Caco-2 (cell line): ENCODE data around the gene NUDT3. TPM values are rescaled to one million over a fixed set of nuclear protein-coding genes. Genes with fewer than 3 reads are reported as not detected.

Source experiments
- BruUV-seq: library from RNA; stranded (reverse); fragments of 400-500 nt; replicated peaks from 2 replicates; lab custom pipeline; 2021; lab: Mats Ljungman, UMichigan
- CTCF ChIA-PET: fragments of 300-600 bp; sonication (Branson Sonifier 250); formaldehyde crosslinking; loops from one replicate; lab custom pipeline; 2022; ENCODE audit warnings: antibody characterized with exemption; lab: Charles Lee
- POLR2A ChIA-PET: fragments of 300-600 bp; sonication (Branson Sonifier 250); formaldehyde crosslinking; loops from one replicate; lab custom pipeline; 2022; ENCODE audit warnings: antibody characterized with exemption; lab: Charles Lee
- DNase-seq, 2 experiments: peaks; one replicate each; pipeline versions ENCODE4 v3.0.0 to v3.0.0-alpha.2; 2020 to 2022
- H3K27me3 ChIP-seq: replicated peaks from 2 replicates; pipeline ENCODE4 v1.6.0; 2011; ENCODE audit warnings: low read length; ENCODE audit not compliant: control insufficient read depth, insufficient read depth
- H3K36me3 ChIP-seq: 2 replicates; pipeline ENCODE4 v1.5.1; 2011; ENCODE audit warnings: low read length; ENCODE audit not compliant: control insufficient read depth, insufficient read depth
- H3K4me1 ChIP-seq: fragments of 250-450 bp; sonication (Bioruptor Pico); 2 replicates; pipeline ENCODE4 v1.5.1; 2020; ENCODE audit warnings: mild to moderate bottlenecking
- H3K4me3 ChIP-seq: 2 replicates; pipeline ENCODE4 v1.5.1; 2011; ENCODE audit warnings: low read depth, mild to moderate bottlenecking, control low read depth, low read length
- H3K9me3 ChIP-seq: fragments of 250-450 bp; sonication (Bioruptor Pico); 2 replicates; pipeline ENCODE4 v1.5.1; 2020; ENCODE audit warnings: mild to moderate bottlenecking, moderate library complexity
- H3K27ac Mint-ChIP-seq: one replicate; pipeline ENCODE4 v1.8.0; 2022; ENCODE audit warnings: mixed read lengths; ENCODE audit not compliant: unreplicated experiment
- H3K27me3 Mint-ChIP-seq: one replicate; pipeline ENCODE4 v1.8.0; 2022; ENCODE audit warnings: mixed read lengths; ENCODE audit not compliant: insufficient read depth, unreplicated experiment
- H3K36me3 Mint-ChIP-seq: one replicate; pipeline ENCODE4 v1.8.0; 2022; ENCODE audit warnings: mild to moderate bottlenecking, mixed read lengths; ENCODE audit not compliant: insufficient read depth, unreplicated experiment
- H3K4me1 Mint-ChIP-seq: one replicate; pipeline ENCODE4 v1.8.0; 2022; ENCODE audit warnings: low read depth, mixed read lengths; ENCODE audit not compliant: unreplicated experiment
- H3K4me3 Mint-ChIP-seq: one replicate; pipeline ENCODE4 v1.8.0; 2022; ENCODE audit warnings: mild to moderate bottlenecking, moderate library complexity, mixed read lengths; ENCODE audit not compliant: unreplicated experiment
- H3K9me3 Mint-ChIP-seq: one replicate; pipeline ENCODE4 v1.8.0; 2022; ENCODE audit warnings: mixed read lengths; ENCODE audit not compliant: unreplicated experiment
- intact Hi-C: fragments of 100-400 bp; cut with micrococcal nuclease; formaldehyde crosslinking; loops from one replicate; pipeline ENCODE4 v1.10.0; 2022; ENCODE audit not compliant: unreplicated experiment
- total RNA-seq: library from RNA; stranded (reverse); gene quantifications from 2 replicates; pipeline ENCODE4 v1.2.3, GENCODE V29; 2022
- TF ChIP-seq, protein P1 (sequence below), 2 experiments: fragments of 200-600 bp in 1 of 2; IDR thresholded peaks; 1 replicate in 1 of 2; 2 replicates in 1 of 2; pipeline versions ENCODE4 v1.5.1 to v1.8.0; 2011 to 2022; ENCODE audit warnings: antibody characterized with exemption in 1 of 2, control low read depth in 1 of 2, inconsistent platforms in 1 of 2, low read depth in 1 of 2, low read length in 1 of 2, mild to moderate bottlenecking in 1 of 2, moderate library complexity in 1 of 2; ENCODE audit not compliant: insufficient read depth in 1 of 2, severe bottlenecking in 1 of 2, unreplicated experiment in 1 of 2

NUDT3 gene
- total RNA-seq, 1 experiment from 2014 or later = 22.9 TPM

GRCh38 chr6:34305982-34306708, 86.3 kb downstream of the NUDT3 start:
- no peaks in the 10 kb centered on the region for H3K9me3 Mint-ChIP-seq
- TF ChIP-seq, protein P1, sequence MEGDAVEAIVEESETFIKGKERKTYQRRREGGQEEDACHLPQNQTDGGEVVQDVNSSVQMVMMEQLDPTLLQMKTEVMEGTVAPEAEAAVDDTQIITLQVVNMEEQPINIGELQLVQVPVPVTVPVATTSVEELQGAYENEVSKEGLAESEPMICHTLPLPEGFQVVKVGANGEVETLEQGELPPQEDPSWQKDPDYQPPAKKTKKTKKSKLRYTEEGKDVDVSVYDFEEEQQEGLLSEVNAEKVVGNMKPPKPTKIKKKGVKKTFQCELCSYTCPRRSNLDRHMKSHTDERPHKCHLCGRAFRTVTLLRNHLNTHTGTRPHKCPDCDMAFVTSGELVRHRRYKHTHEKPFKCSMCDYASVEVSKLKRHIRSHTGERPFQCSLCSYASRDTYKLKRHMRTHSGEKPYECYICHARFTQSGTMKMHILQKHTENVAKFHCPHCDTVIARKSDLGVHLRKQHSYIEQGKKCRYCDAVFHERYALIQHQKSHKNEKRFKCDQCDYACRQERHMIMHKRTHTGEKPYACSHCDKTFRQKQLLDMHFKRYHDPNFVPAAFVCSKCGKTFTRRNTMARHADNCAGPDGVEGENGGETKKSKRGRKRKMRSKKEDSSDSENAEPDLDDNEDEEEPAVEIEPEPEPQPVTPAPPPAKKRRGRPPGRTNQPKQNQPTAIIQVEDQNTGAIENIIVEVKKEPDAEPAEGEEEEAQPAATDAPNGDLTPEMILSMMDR (IDR thresholded peaks at IDR 0.05; ENCODE audit: insufficient read depth in 1 of 2, low read depth in 1 of 2, low read length in 1 of 2, severe bottlenecking in 1 of 2, unreplicated experiment in 1 of 2) = no peak
- H3K36me3 Mint-ChIP-seq = no peaks in the 10 kb centered on the region
- peaks cover 25% of the 10 kb centered on the region for H3K4me1 Mint-ChIP-seq
- no TSS peak for BruUV-seq
- H3K27ac Mint-ChIP-seq = no peak overlapping the region
- no peak overlapping the region for H3K4me3 ChIP-seq
- no peaks in the 10 kb centered on the region for H3K9me3 ChIP-seq
- peaks cover 22% of the 10 kb centered on the region for H3K4me1 ChIP-seq
- H3K27me3 Mint-ChIP-seq = no peaks in the 10 kb centered on the region
- ChIA-PET POLR2A (no interaction called here), CTCF (no interaction called here)
- H3K36me3 ChIP-seq = no peaks in the 10 kb centered on the region
- no peak for DNase-seq
- no peak overlapping the region for H3K4me3 Mint-ChIP-seq
- intact Hi-C loops = no loop called here
- H3K27me3 ChIP-seq = no peaks in the 10 kb centered on the region

DNA sequence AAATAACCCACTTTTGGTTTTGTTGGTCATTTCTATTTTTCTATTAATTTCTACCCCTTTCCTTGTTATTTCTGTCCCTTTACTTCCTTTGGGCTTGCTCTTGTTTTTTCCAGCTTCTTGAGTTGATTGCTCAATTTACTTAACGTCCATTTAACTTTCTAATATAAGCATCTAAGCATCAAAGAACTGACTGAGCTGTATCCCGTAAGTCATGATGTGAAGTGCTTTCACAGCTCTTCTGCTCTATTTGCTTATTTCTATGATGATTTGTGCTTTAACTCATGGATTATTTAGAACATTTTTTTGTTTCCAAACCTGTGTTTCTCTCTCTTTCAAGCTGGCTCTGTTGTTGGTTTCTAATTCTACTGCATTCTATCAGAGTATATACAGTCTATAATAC, 87.0 kb downstream of the NUDT3 start:
- Histone ChIP-seq H3K4me3 (no peak overlapping the region), H3K27me3 (no peaks in the 10 kb centered on the region), H3K9me3 (no peaks in the 10 kb centered on the region), H3K4me1 (peaks cover 22% of the 10 kb centered on the region), H3K36me3 (no peaks in the 10 kb centered on the region)
- H3K27ac Mint-ChIP-seq = no peak overlapping the region
- H3K4me1 Mint-ChIP-seq = peaks cover 25% of the 10 kb centered on the region
- POLR2A ChIA-PET = no interaction called here
- TF ChIP-seq, protein P1 (IDR thresholded peaks at IDR 0.05; ENCODE audit: insufficient read depth in 1 of 2, low read depth in 1 of 2, low read length in 1 of 2, severe bottlenecking in 1 of 2, unreplicated experiment in 1 of 2) = no peak
- no peaks in the 10 kb centered on the region for H3K36me3 Mint-ChIP-seq
- CTCF ChIA-PET = interaction anchor here (0.5 kb wide), 1 partner anchor 594 kb away, joined by 5 read pairs; the partner anchor contains the start of gene UQCC2
- intact Hi-C loops = no loop called here
- no peak overlapping the region for H3K4me3 Mint-ChIP-seq
- BruUV-seq = no TSS peak
- DNase-seq = no peak
- H3K9me3 Mint-ChIP-seq = no peaks in the 10 kb centered on the region
- H3K27me3 Mint-ChIP-seq = no peaks in the 10 kb centered on the region

- no peaks in the 10 kb centered on the region for H3K36me3 Mint-ChIP-seq
- CTCF ChIA-PET = interaction anchor here (0.9 kb wide), 1 partner anchor 34 kb away, joined by 4 read pairs; no protein-coding TSS in a partner anchor
These were observed 88.3 kb downstream of the NUDT3 start for GRCh38 chr6:34304164-34304563.

More at GRCh38 chr6:34304164-34304563, 88.3 kb downstream of the NUDT3 start:
- Mint-ChIP-seq H3K4me1 (peaks cover 25% of the 10 kb centered on the region), H3K4me3 (no peak overlapping the region), H3K27me3 (no peaks in the 10 kb centered on the region), H3K27ac (peak overlapping the region; percentile 41), H3K9me3 (no peaks in the 10 kb centered on the region)
- POLR2A ChIA-PET = interaction anchor here (0.7 kb wide), 2 partner anchors 15 to 122 kb away, joined by 4 to 10 read pairs; partner anchors contain the start of gene RPS10
- intact Hi-C loops = no loop called here
- H3K9me3 ChIP-seq = no peaks in the 10 kb centered on the region
- H3K4me3 ChIP-seq = no peak overlapping the region
- BruUV-seq = no TSS peak
- H3K27me3 ChIP-seq = no peaks in the 10 kb centered on the region
- no peaks in the 10 kb centered on the region for H3K36me3 ChIP-seq
- TF ChIP-seq, protein P1 (IDR thresholded peaks at IDR 0.05; ENCODE audit: insufficient read depth in 1 of 2, low read depth in 1 of 2, low read length in 1 of 2, severe bottlenecking in 1 of 2, unreplicated experiment in 1 of 2) = no peak
- no peak for DNase-seq
- peaks cover 22% of the 10 kb centered on the region for H3K4me1 ChIP-seq
